Thoracic aorta (tissue), 2 donors: ENCODE data around the gene C11orf71. TPM values are rescaled to one million over a fixed set of nuclear protein-coding genes. Genes with fewer than 3 reads are reported as not detected.

Source experiments
- ATAC-seq: fragments of 150-250 bp; one replicate; pipeline ENCODE4 v1.8.0; 2017; ENCODE audit warnings: low read depth; ENCODE audit not compliant: insufficient number of reproducible peaks, low FRiP score
- DNase-seq: peaks from one replicate; pipeline ENCODE4 v3.0.0-alpha.2; 2020; ENCODE audit warnings: low spot score
- H3K27ac ChIP-seq, 2 donors: fragments of 200-600 bp; sonication (generic); 1 replicate in 1 of 2; 2 replicates in 1 of 2; pipeline ENCODE4 v1.5.1; 2016; ENCODE audit warnings: mild to moderate bottlenecking in 2 of 2, moderate library complexity in 2 of 2
- H3K27me3 ChIP-seq: fragments of 200-600 bp; sonication (generic); replicated peaks from 2 replicates; pipeline ENCODE4 v1.6.0; 2016; ENCODE audit warnings: mild to moderate bottlenecking; ENCODE audit not compliant: insufficient read depth
- H3K36me3 ChIP-seq: fragments of 200-600 bp; sonication (generic); one replicate; pipeline ENCODE4 v1.5.1; 2016
- H3K4me1 ChIP-seq, 2 donors: fragments of 200-600 bp; sonication (generic); 1 replicate in 1 of 2; 2 replicates in 1 of 2; pipeline versions ENCODE4 v1.5.1 to v1.6.0; 2016; ENCODE audit warnings: low read depth in 2 of 2, mild to moderate bottlenecking in 1 of 2; ENCODE audit not compliant: control insufficient read depth in 1 of 2
- H3K4me3 ChIP-seq: fragments of 200-600 bp; sonication (generic); 2 replicates; pipeline ENCODE4 v1.5.1; 2016; ENCODE audit warnings: mild to moderate bottlenecking
- H3K9me3 ChIP-seq: fragments of 200-600 bp; sonication (generic); 2 replicates; pipeline ENCODE4 v1.5.1; 2016
- total RNA-seq, 2 donors: library from RNA; depleted of rRNA; stranded (reverse); fragments of >200 nt; gene quantifications; one replicate each; pipeline versions ENCODE4 v1.1.0 to v1.2.3, GENCODE V29; 2016
- TF ChIP-seq, protein P1 (sequence below): fragments of 200-600 bp; sonication (generic); IDR thresholded peaks from one replicate; pipeline ENCODE4 v1.5.1; 2019; ENCODE audit warnings: antibody characterized with exemption

The C11orf71 gene
- total RNA-seq, 2 donors from 2014 or later: 2.9 to 4.1 TPM

DNA sequence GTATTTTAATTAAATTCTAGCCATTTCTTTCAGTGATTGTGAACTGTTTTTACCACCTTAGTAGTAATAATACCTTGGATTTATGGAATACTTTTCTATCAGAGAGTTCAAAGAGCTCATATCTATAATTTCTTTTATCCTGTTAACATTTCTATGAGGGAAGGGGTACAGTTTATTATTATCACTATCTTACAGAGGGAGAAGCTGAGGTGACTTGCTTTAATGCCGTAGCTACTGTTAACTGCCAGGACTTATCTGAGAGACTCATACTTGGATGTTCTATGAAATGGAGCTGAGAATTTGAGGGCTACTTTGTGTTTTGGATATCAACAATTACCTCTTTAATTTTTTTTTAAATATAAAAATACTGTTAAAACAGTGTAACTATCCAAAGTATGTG, 42.2 kb upstream of the C11orf71 start:
- no peaks in the 10 kb centered on the region for H3K36me3 ChIP-seq
- H3K27ac ChIP-seq: no peak overlapping the region
- no peaks in the 10 kb centered on the region for H3K9me3 ChIP-seq
- no peak overlapping the region for H3K4me3 ChIP-seq
- TF ChIP-seq, protein P1, sequence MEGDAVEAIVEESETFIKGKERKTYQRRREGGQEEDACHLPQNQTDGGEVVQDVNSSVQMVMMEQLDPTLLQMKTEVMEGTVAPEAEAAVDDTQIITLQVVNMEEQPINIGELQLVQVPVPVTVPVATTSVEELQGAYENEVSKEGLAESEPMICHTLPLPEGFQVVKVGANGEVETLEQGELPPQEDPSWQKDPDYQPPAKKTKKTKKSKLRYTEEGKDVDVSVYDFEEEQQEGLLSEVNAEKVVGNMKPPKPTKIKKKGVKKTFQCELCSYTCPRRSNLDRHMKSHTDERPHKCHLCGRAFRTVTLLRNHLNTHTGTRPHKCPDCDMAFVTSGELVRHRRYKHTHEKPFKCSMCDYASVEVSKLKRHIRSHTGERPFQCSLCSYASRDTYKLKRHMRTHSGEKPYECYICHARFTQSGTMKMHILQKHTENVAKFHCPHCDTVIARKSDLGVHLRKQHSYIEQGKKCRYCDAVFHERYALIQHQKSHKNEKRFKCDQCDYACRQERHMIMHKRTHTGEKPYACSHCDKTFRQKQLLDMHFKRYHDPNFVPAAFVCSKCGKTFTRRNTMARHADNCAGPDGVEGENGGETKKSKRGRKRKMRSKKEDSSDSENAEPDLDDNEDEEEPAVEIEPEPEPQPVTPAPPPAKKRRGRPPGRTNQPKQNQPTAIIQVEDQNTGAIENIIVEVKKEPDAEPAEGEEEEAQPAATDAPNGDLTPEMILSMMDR: no peak
- ATAC-seq (no peak), DNase-seq (no peak)
- H3K27me3 ChIP-seq: no peaks in the 10 kb centered on the region
- peaks cover 0 to 18% of the 10 kb centered on the region in 2 donors for H3K4me1 ChIP-seq

DNA sequence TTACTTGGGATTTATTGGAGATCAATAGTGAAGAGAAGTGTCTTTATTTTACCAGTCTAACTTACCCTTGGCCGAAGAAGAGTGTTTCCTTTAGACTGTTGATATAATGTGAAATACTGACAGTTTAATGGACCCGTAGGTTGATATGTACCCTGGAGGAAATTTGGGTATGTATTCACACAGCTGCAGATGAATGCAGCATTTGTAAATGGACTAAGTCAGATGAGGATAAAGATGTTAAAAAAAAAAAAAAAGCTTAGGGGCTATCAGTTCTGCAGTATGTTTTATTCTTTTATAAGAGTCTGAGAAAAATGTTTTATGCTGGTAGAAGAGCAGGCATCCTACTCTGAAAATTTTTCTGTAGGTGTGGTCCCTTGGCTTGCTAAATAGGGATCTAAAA, 41.6 kb upstream of the C11orf71 start:
- ATAC-seq: no peak
- DNase-seq: no peak
- Histone ChIP-seq H3K4me1 (peaks cover 0 to 18% of the 10 kb centered on the region in 2 donors), H3K27ac (no peak overlapping the region), H3K36me3 (no peaks in the 10 kb centered on the region), H3K4me3 (no peak overlapping the region), H3K9me3 (no peaks in the 10 kb centered on the region), H3K27me3 (no peaks in the 10 kb centered on the region)
- TF ChIP-seq, protein P1: no peak

DNA sequence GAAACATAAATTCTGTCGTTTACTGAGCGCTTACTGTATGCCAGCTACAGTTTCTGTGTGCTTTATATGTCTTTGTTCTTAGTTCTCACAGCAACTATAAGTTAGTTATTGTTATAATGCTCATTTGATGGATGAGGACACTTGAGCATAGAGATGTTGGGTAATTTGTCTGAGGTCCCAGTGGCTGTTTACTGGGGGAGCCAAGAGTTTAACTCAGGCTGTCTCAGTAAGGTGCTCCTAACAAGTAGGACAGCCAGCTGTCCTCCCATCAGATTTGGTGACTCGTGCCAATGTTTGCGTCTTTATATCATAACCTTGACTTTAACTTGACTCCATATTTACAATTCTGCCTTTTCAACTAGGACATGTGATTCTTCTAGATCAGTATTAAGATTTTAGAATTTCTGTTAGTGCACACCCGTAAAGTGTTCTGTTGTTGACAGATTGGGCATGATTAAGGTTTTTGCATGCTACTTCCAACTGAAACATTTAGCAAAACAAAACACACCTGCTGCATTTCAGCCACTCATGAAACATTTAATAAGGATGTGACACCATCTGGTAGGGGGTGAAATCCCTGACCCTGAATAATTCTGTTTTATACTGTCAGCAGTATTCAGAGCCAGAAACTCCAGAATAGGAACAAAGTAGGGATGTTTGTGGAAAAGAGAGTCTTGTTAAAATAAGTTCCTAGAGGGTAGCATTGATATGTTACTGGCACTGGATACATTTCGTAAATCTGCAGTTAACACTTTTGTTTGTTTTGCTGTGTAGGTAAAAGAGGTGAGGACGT, 40.9 kb upstream of the C11orf71 start:
- DNase-seq: no peak
- H3K4me3 ChIP-seq: peak overlapping the region; percentile 99
- H3K4me1 ChIP-seq: peaks cover 0 to 18% of the 10 kb centered on the region in 2 donors
- TF ChIP-seq, protein P1: no peak
- H3K27ac ChIP-seq: peak overlapping the region in 1 of 2 donors; percentile 87
- H3K36me3 ChIP-seq: no peaks in the 10 kb centered on the region
- no peaks in the 10 kb centered on the region for H3K27me3 ChIP-seq
- ATAC-seq: no peak
- H3K9me3 ChIP-seq: no peaks in the 10 kb centered on the region

DNA sequence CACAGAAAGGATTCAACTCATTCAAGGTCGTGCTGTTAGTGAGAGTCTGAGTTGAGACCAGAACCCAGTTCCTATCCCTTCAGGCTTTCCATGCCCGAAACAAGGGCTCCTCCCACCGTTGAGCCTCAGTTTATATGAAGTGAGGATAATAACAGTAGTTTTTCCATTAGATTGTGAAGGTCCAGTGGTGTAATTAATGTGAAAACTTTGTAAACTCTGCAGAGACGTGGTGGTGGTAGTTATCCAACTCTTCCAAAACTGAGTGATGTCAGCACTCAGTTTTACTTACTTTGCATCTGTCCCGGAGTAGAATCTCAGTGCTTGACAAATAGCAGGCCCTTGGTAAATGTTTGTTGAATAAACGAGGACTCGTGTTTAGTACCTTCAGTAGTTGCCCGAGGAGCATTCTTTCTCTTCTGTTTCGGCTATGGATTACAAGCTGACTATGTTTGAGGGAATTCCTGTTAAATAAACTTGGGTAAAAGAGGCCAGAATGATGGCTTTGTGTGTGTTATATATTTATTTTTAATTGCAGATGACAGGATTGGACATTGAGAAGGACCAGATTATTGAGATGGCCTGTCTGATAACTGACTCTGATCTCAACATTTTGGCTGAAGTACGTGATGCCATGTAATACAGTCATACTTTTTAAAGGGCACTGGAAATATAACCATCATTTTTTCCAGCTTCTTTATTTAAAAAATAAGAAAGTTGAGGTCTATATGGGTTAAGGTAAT, 40.0 kb upstream of the C11orf71 start:
- DNase-seq: no peak
- H3K36me3 ChIP-seq: no peaks in the 10 kb centered on the region
- H3K4me1 ChIP-seq: peaks cover 0 to 18% of the 10 kb centered on the region in 2 donors
- H3K4me3 ChIP-seq: peak overlapping the region; percentile 99
- H3K27me3 ChIP-seq: no peaks in the 10 kb centered on the region
- H3K27ac ChIP-seq: peak overlapping the region; percentile 76 to 87
- TF ChIP-seq, protein P1: no peak
- no peak for ATAC-seq
- no peaks in the 10 kb centered on the region for H3K9me3 ChIP-seq
